HG03159 (cell line): ENCODE data around the gene CFAP69.

Experiments used
- ATAC-seq: cut with Tn5 transposase; IDR thresholded peaks from one replicate; pipeline ENCODE4 v1.9.1; 2021; ENCODE audit warnings: mild to moderate bottlenecking, moderate library complexity; ENCODE audit not compliant: unreplicated experiment

The CFAP69 gene, protein sequence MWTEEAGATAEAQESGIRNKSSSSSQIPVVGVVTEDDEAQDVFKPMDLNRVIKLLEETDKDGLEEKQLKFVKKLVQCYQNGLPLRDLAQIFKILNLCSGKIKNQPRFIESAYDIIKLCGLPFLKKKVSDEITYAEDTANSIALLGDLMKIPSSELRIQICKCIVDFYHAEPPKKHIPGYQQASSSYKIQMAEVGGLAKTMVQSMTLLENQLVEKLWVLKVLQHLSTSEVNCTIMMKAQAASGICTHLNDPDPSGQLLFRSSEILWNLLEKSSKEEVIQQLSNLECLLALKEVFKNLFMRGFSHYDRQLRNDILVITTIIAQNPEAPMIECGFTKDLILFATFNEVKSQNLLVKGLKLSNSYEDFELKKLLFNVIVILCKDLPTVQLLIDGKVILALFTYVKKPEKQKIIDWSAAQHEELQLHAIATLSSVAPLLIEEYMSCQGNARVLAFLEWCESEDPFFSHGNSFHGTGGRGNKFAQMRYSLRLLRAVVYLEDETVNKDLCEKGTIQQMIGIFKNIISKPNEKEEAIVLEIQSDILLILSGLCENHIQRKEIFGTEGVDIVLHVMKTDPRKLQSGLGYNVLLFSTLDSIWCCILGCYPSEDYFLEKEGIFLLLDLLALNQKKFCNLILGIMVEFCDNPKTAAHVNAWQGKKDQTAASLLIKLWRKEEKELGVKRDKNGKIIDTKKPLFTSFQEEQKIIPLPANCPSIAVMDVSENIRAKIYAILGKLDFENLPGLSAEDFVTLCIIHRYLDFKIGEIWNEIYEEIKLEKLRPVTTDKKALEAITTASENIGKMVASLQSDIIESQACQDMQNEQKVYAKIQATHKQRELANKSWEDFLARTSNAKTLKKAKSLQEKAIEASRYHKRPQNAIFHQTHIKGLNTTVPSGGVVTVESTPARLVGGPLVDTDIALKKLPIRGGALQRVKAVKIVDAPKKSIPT

GRCh38 chr7:90244909-90245851 is at the start of gene CFAP69:
Gene CFAP69 (plus strand): TSS chr7:90245174. CDS start chr7:90245425, 251 bp downstream.
- ATAC-seq = peak; percentile 81

GRCh38 chr7:90201500-90202195 is 43.3 kb upstream of the CFAP69 start:
- ATAC-seq = no peak

DNA sequence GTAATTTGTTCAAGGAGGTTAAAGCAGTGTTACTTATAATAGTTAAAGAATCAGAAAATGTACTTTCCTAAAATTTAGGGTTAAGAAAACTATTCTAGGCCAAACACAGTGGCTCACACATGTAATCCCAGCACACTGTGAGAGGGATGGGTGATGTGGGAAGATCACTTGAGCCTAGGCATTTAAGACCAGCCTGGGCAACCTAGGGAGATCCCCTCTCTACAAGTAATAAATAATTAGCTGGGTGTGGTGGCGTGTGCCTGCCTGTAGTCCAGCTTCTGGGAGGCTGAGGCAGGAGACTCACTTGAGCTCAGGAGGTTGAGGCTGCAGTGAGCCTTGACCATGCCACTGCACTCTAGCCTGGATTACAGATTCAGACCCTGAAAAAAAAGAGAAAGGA is 37.0 kb upstream of the CFAP69 start:
- ATAC-seq = no peak

DNA sequence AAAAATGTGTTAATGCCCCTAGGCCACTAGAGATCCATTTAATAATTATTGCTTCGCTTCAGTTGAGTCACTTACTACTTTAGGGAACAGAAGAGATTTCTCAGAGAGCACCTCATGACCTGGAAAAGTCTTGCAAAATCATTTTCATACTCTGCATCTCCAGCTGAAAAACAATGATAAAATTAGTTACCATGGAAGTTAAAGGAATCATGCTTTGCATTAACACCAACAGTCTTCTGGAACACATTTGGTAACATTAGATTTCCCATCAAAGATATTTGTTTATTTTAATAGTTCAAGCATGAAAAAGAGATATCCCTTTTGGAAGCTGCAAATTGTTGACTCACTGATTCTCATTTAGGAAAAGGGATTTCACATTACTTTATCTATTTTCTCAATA is 35.2 kb upstream of the CFAP69 start:
- no peak for ATAC-seq

DNA sequence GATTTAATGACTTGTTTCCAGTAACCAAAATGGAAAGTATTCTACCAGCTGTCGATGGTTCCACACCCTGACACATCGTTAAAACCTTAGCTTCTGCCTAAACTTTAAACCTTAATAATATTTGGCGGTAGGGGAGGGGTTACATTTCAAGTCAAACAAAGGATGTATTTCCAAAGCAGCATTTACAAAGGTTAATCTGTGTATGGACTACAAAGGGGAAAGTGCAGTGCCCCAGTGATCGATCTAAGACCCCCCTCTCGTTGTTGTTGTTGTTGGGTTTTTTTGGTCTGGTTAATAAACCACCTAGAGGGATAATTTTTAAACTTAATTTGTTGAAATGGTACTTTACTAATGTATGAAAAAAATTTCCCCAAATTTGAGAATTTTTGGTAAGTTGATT is 34.5 kb upstream of the CFAP69 start:
- ATAC-seq = no peak

DNA sequence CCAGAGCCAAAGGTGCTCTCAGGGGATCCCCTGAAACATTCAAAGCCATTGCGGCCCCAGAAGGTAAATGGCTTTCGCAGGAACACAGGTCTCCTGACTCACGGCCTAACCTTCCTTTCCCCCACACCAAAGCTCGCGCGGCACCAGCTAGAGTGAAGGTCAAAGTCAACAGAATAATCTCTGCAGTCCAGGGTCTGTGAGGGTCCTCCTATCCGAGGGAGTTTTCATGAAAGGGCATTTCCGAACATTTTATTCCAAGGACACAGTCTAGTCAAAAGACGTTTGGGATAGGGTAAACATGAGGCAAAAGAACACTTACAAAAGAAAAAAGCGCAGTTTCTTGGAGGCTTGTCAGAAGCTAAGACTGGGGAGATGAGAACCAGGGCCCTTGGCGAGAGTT is 34.0 kb upstream of the CFAP69 start:
- peak; percentile 12 for ATAC-seq

GRCh38 chr7:90211391-90212148 is 33.4 kb upstream of the CFAP69 start, which contains the start of gene STEAP2:
Gene STEAP2 (plus strand): TSS chr7:90211740. CDS start chr7:90225083, 13,343 bp downstream.
- ATAC-seq = peak; percentile 95

GRCh38 chr7:90212149-90212495 is 32.9 kb upstream of the CFAP69 start:
- ATAC-seq = no peak

GRCh38 chr7:90213521-90213920 is 31.5 kb upstream of the CFAP69 start:
- ATAC-seq = no peak

GRCh38 chr7:90216080-90216674 is 28.8 kb upstream of the CFAP69 start:
- ATAC-seq = no peak

DNA sequence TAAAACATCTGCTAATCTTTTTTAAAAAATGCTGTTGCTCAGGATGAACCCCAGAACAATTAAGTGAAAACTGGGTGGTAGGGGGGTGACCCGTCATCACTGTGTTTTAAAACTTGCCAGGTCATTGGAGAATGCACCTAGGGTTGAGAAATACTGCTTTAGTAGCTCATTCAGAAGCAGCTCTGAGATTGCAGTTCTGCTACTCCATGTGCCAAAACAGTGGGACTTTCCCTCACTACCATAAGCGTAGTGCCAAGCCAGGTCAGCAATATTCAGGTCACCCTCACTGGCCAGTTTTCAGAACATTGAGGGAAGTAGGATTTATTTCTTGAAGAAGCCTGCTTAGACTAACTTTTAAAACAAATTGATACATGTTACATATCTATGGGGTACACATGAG is 28.2 kb upstream of the CFAP69 start:
- ATAC-seq = no peak

DNA sequence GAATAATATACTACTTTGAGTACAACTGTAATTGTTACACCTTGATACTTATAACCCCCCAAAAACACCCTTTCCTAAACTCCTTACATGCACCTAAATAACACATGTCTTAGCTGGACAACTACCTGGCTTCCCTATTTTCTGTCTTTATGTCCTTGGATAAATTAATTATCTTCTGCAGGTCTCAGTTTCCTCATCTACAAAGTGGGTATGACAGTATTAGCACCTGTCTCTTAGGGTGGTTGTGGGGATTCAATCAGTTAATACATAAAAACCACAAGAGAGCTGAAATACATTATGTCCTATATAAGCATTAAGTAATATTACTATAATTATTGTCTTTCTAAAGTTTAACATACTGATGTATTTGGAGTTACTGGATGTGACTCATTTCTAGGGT is 22.6 kb upstream of the CFAP69 start:
- ATAC-seq = no peak

- no peak for ATAC-seq
These were observed 21.9 kb upstream of the CFAP69 start for GRCh38 chr7:90222811-90223725.

DNA sequence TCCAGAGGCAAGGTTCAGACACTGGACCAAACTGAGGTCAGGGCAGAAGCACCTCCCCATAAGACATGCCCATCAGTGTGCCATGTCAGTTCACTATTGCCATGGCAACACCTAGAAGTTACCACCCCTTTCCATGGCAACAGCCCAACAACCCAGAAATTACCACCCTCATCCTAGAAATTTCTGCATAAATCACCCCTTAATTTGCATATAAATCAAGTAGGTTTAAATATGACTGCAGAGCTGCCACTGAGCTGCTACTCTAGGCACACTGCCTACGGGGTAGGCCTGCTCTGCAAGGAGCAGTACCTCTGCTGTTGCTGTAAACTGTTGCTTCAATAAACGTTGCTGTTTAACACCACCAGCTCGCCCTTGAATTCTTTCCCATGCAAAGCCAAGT is 20.8 kb upstream of the CFAP69 start:
- no peak for ATAC-seq

DNA sequence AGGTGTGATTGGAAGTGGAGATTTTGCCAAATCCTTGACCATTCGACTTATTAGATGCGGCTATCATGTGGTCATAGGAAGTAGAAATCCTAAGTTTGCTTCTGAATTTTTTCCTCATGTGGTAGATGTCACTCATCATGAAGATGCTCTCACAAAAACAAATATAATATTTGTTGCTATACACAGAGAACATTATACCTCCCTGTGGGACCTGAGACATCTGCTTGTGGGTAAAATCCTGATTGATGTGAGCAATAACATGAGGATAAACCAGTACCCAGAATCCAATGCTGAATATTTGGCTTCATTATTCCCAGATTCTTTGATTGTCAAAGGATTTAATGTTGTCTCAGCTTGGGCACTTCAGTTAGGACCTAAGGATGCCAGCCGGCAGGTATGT is 19.8 kb upstream of the CFAP69 start:
- no peak for ATAC-seq

GRCh38 chr7:90225601-90226000 is 19.4 kb upstream of the CFAP69 start:
- ATAC-seq = no peak

DNA sequence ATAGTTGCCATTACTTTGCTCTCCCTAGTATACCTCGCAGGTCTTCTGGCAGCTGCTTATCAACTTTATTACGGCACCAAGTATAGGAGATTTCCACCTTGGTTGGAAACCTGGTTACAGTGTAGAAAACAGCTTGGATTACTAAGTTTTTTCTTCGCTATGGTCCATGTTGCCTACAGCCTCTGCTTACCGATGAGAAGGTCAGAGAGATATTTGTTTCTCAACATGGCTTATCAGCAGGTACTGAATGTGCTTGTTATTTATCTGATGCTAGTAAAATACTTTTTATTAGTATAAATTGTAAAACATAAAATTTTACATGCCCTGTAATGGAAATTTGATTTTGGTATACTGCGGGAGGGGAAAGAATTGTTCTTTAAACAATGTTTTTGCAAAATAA is 17.7 kb upstream of the CFAP69 start:
- ATAC-seq = no peak

DNA sequence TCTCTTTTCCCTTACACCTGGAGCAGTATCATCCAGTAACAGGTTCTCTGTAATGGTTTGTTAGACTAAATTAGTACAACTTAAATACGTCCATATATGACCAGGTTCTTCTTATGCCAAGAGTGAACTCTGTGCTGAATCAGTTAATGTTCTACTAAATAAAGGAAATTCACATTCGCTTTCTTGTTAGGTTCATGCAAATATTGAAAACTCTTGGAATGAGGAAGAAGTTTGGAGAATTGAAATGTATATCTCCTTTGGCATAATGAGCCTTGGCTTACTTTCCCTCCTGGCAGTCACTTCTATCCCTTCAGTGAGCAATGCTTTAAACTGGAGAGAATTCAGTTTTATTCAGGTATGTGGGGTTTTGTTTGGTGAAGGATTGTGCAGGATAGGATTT is 15.3 kb upstream of the CFAP69 start:
- ATAC-seq = no peak
